Naive thymus-derived CD4-positive, alpha-beta T cell (primary cell): ENCODE results near the gene FHL2. TPM values are rescaled to one million over a fixed set of nuclear protein-coding genes. Genes with fewer than 3 reads are reported as not detected.
A peak's percentile ranks its signal among the peaks of the same experiment; 100 is the strongest.

Experiments used
- ATAC-seq: fragments of 150-1000 bp; cut with Tn5 transposase; 2 replicates; pipeline ENCODE4 v1.10.0; 2021; ENCODE audit warnings: mild to moderate bottlenecking, moderate library complexity
- CTCF ChIA-PET: fragments of 350-600 bp; sonication (Branson Sonifier 250); formaldehyde crosslinking; loops from one replicate; lab custom pipeline; 2021; ENCODE audit warnings: antibody characterized with exemption; lab: Charles Lee
- POLR2A ChIA-PET: fragments of 350-600 bp; sonication (Branson Sonifier 250); formaldehyde crosslinking; loops from one replicate; lab custom pipeline; 2021; ENCODE audit warnings: antibody characterized with exemption, inconsistent platforms; lab: Charles Lee
- DNase-seq, 9 donors: peaks; one replicate each; pipeline versions ENCODE4 v3.0.0 to v3.0.0-alpha.2; 2020 to 2022; ENCODE audit warnings: mixed read lengths in 1 of 9
- H3K27ac ChIP-seq: one replicate; pipeline ENCODE4 v1.7.0; 2013; ENCODE audit warnings: mild to moderate bottlenecking, low read depth, low read length, moderate library complexity
- H3K27me3 ChIP-seq, 2 donors: one replicate each; pipeline ENCODE4 v1.7.0; 2013; ENCODE audit warnings: low read length in 2 of 2, mild to moderate bottlenecking in 2 of 2, moderate library complexity in 2 of 2; ENCODE audit not compliant: control insufficient read depth in 2 of 2, insufficient read depth in 2 of 2
- H3K36me3 ChIP-seq, 3 experiments: 1 replicate in 2 of 3; 2 replicates in 1 of 3; pipeline ENCODE4 v1.7.0; 2013; ENCODE audit warnings: low read length in 3 of 3, mild to moderate bottlenecking in 3 of 3, moderate library complexity in 1 of 3; ENCODE audit not compliant: insufficient read depth in 3 of 3, control insufficient read depth in 2 of 3
- H3K4me1 ChIP-seq, 2 donors: one replicate each; pipeline ENCODE4 v1.7.0; 2013; ENCODE audit warnings: low read length in 2 of 2, mild to moderate bottlenecking in 2 of 2, moderate library complexity in 1 of 2; ENCODE audit not compliant: control insufficient read depth in 2 of 2, insufficient read depth in 2 of 2
- H3K4me3 ChIP-seq: 2 replicates; pipeline ENCODE4 v1.7.0; 2013; ENCODE audit warnings: mild to moderate bottlenecking, low read length
- H3K9me3 ChIP-seq, 3 experiments: 1 replicate in 2 of 3; 2 replicates in 1 of 3; pipeline ENCODE4 v1.7.0; 2013; ENCODE audit warnings: low read length in 3 of 3; ENCODE audit not compliant: control insufficient read depth in 2 of 3
- H3K27ac Mint-ChIP-seq, 9 donors: one replicate each; pipeline ENCODE4 v1.8.0; 2020 to 2022; ENCODE audit warnings: mixed read lengths in 9 of 9, mild to moderate bottlenecking in 8 of 9, moderate library complexity in 5 of 9, inconsistent platforms in 2 of 9
- H3K27me3 Mint-ChIP-seq, 5 donors: one replicate each; pipeline ENCODE4 v1.8.0; 2021 to 2022; ENCODE audit warnings: mixed read lengths in 5 of 5, mild to moderate bottlenecking in 1 of 5
- H3K36me3 Mint-ChIP-seq, 5 donors: one replicate each; pipeline ENCODE4 v1.8.0; 2020 to 2022; ENCODE audit warnings: mixed read lengths in 5 of 5, mild to moderate bottlenecking in 3 of 5, inconsistent platforms in 1 of 5
- H3K4me1 Mint-ChIP-seq, 7 donors: one replicate each; pipeline ENCODE4 v1.8.0; 2020 to 2022; ENCODE audit warnings: mixed read lengths in 7 of 7, mild to moderate bottlenecking in 3 of 7, inconsistent platforms in 1 of 7
- H3K4me3 Mint-ChIP-seq, 10 donors: one replicate each; pipeline ENCODE4 v1.8.0; 2020 to 2022; ENCODE audit warnings: mild to moderate bottlenecking in 10 of 10, mixed read lengths in 10 of 10, moderate library complexity in 6 of 10, inconsistent platforms in 2 of 10
- H3K9me3 Mint-ChIP-seq, 11 donors: one replicate each; pipeline ENCODE4 v1.8.0; 2020 to 2022; ENCODE audit warnings: mixed read lengths in 11 of 11, mild to moderate bottlenecking in 4 of 11, inconsistent platforms in 1 of 11, moderate library complexity in 1 of 11
- intact Hi-C, 2 donors: fragments of 100-400 bp; cut with micrococcal nuclease; formaldehyde crosslinking; loops; one replicate each; pipeline ENCODE4 v1.15.1; 2023
- polyA plus RNA-seq, 2 donors: library from polyadenylated mRNA; unstranded; fragments of 300-500 nt; fragmentation: Illumina TruSeq; gene quantifications; one replicate each; pipeline ENCODE4 v1.2.3, GENCODE V29; 2021
- total RNA-seq, 6 experiments: library from RNA in 5 of 6; stranded (reverse) in 5 of 6; gene quantifications; 1 replicate in 5 of 6; 2 replicates in 1 of 6; pipeline ENCODE4 v1.2.3 and lab custom pipeline; 2021 to 2026

Gene FHL2
- total and polyA plus RNA-seq, 7 experiments from 2014 or later, result 0.19 to 3.6 (median 0.67) TPM; not detected in 1

DNA sequence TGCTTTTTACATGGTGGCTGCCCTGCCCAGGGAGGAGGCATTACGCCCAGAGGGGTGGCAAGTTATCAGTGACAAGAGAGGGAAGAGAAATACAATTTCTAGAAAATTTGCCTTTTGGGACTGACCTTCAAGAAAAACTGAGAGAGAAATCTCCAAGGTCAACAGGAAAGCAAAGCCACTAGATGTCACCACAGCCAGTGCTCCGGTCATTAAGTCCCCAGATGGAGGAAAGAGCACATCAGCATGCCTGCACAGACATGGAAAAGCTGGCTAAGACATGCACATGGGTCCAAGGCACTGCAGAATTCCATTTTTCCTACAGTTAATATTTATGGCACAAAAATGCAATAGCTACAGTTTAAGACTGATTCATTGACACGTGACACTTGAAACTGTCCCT lies 21.0 kb downstream of the FHL2 start:
- Histone ChIP-seq H3K9me3 (no peaks in the 10 kb centered on the region), H3K27me3 (no peaks in the 10 kb centered on the region), H3K4me1 (peaks cover 0 to 13% of the 10 kb centered on the region in 2 donors), H3K36me3 (no peaks in the 10 kb centered on the region), H3K27ac (no peak overlapping the region), H3K4me3 (no peak overlapping the region)
- no peak for DNase-seq
- H3K9me3 Mint-ChIP-seq, result no peaks in the 10 kb centered on the region
- peaks cover 0 to 20% (median 6%) of the 10 kb centered on the region in 7 donors for H3K4me1 Mint-ChIP-seq
- intact Hi-C loops, result no loop called here
- H3K27me3 Mint-ChIP-seq, result peaks cover 0 to 1% (median 0%) of the 10 kb centered on the region in 5 donors
- peaks cover 0 to 7% (median 0%) of the 10 kb centered on the region in 5 donors for H3K36me3 Mint-ChIP-seq
- ChIA-PET POLR2A (no interaction called here), CTCF (interaction anchor here (1.0 kb wide), 1 partner anchor 143 kb away, joined by 4 read pairs; no protein-coding TSS in a partner anchor)
- no peak overlapping the region for H3K4me3 Mint-ChIP-seq
- no peak overlapping the region for H3K27ac Mint-ChIP-seq
- ATAC-seq, result no peak

GRCh38 chr2:105376789-105377240 lies 22.0 kb downstream of the FHL2 start:
- intact Hi-C loops, result no loop called here
- Mint-ChIP-seq H3K36me3 (peaks cover 0 to 7% (median 0%) of the 10 kb centered on the region in 5 donors), H3K4me3 (no peak overlapping the region), H3K27me3 (peaks cover 0 to 1% (median 0%) of the 10 kb centered on the region in 5 donors), H3K4me1 (peaks cover 0 to 20% (median 6%) of the 10 kb centered on the region in 7 donors), H3K27ac (no peak overlapping the region), H3K9me3 (no peaks in the 10 kb centered on the region)
- no peaks in the 10 kb centered on the region for H3K9me3 ChIP-seq
- no peaks in the 10 kb centered on the region for H3K27me3 ChIP-seq
- no peak for ATAC-seq
- H3K4me1 ChIP-seq, result peaks cover 0 to 13% of the 10 kb centered on the region in 2 donors
- POLR2A ChIA-PET, result no interaction called here
- no peak overlapping the region for H3K27ac ChIP-seq
- DNase-seq, result no peak
- CTCF ChIA-PET, result no interaction called here
- no peak overlapping the region for H3K4me3 ChIP-seq
- no peaks in the 10 kb centered on the region for H3K36me3 ChIP-seq

GRCh38 chr2:105376010-105376409 lies 22.8 kb downstream of the FHL2 start:
- no peak overlapping the region for H3K4me3 ChIP-seq
- H3K36me3 Mint-ChIP-seq, result peaks cover 0 to 7% (median 0%) of the 10 kb centered on the region in 5 donors
- H3K4me1 ChIP-seq, result peaks cover 0 to 13% of the 10 kb centered on the region in 2 donors
- no peak overlapping the region for H3K27ac Mint-ChIP-seq
- peaks cover 0 to 1% (median 0%) of the 10 kb centered on the region in 5 donors for H3K27me3 Mint-ChIP-seq
- no peak overlapping the region for H3K27ac ChIP-seq
- no peaks in the 10 kb centered on the region for H3K9me3 Mint-ChIP-seq
- CTCF ChIA-PET, result no interaction called here
- POLR2A ChIA-PET, result interaction anchor here (0.6 kb wide), 1 partner anchor 140 kb away, joined by 3 read pairs; no protein-coding TSS in a partner anchor
- H3K4me3 Mint-ChIP-seq, result no peak overlapping the region
- no peak for DNase-seq
- H3K36me3 ChIP-seq, result no peaks in the 10 kb centered on the region
- no peak for ATAC-seq
- peaks cover 0 to 18% (median 5%) of the 10 kb centered on the region in 7 donors for H3K4me1 Mint-ChIP-seq
- H3K27me3 ChIP-seq, result no peaks in the 10 kb centered on the region
- no peaks in the 10 kb centered on the region for H3K9me3 ChIP-seq
- intact Hi-C loops, result no loop called here

- intact Hi-C loops, result no loop called here
- CTCF ChIA-PET, result no interaction called here
- no peak overlapping the region for H3K4me3 Mint-ChIP-seq
- Histone ChIP-seq H3K9me3 (no peaks in the 10 kb centered on the region), H3K27ac (no peak overlapping the region), H3K4me3 (no peak overlapping the region), H3K4me1 (peaks cover 0 to 15% of the 10 kb centered on the region in 2 donors), H3K36me3 (no peaks in the 10 kb centered on the region), H3K27me3 (no peaks in the 10 kb centered on the region)
- peaks cover 0 to 7% (median 0%) of the 10 kb centered on the region in 5 donors for H3K36me3 Mint-ChIP-seq
- H3K27ac Mint-ChIP-seq, result no peak overlapping the region
- H3K4me1 Mint-ChIP-seq, result peaks cover 2 to 18% (median 6%) of the 10 kb centered on the region in 7 donors
- no peak for DNase-seq
- H3K27me3 Mint-ChIP-seq, result peaks cover 0 to 1% (median 0%) of the 10 kb centered on the region in 5 donors
- POLR2A ChIA-PET, result no interaction called here
- no peak for ATAC-seq
- H3K9me3 Mint-ChIP-seq, result no peaks in the 10 kb centered on the region
Measured at GRCh38 chr2:105375001-105375561, 23.8 kb downstream of the FHL2 start.

DNA sequence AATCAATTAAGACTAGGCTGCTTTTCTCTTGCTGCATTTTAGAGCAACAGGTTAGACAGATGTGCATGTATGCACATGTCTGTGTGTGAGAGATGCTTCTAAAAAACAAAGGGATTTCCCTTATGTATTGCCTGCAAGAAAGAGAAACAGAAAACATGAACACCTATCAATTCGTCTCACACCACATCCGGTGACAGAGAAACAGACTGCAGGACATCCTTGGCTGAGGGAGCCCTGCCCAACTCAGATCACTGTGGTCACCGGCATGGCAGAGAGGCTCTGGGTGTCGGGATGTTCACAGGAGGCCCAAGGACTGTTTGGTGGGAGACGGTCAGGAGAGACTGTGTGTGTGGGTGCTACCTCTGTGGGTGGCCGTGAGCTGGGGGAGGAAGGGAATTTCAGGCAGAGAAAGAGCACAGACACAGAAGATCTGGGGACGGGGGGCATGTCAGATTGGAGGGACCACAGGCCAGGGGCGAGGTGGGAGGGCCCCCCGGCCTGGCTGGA lies 24.9 kb downstream of the FHL2 start:
- Histone ChIP-seq H3K4me1 (peaks cover 0 to 16% of the 10 kb centered on the region in 2 donors), H3K27me3 (no peaks in the 10 kb centered on the region), H3K4me3 (no peak overlapping the region), H3K27ac (no peak overlapping the region), H3K9me3 (no peaks in the 10 kb centered on the region), H3K36me3 (no peaks in the 10 kb centered on the region)
- no peak for DNase-seq
- ChIA-PET CTCF (no interaction called here), POLR2A (no interaction called here)
- Mint-ChIP-seq H3K36me3 (peaks cover 0 to 7% (median 0%) of the 10 kb centered on the region in 5 donors), H3K9me3 (no peaks in the 10 kb centered on the region), H3K4me3 (peak overlapping the region in 1 of 10 donors; percentile 86), H3K27ac (peak overlapping the region in 4 of 9 donors; percentile 51 to 95 (median 61)), H3K4me1 (peaks cover 7 to 24% (median 11%) of the 10 kb centered on the region in 7 donors), H3K27me3 (peaks cover 0 to 4% (median 0%) of the 10 kb centered on the region in 5 donors)
- ATAC-seq, result peak; percentile 36
- intact Hi-C loops, result no loop called here

- ATAC-seq, result no peak
- H3K4me1 ChIP-seq, result peaks cover 0 to 16% of the 10 kb centered on the region in 2 donors
- Mint-ChIP-seq H3K9me3 (no peaks in the 10 kb centered on the region), H3K4me3 (peak overlapping the region in 1 of 10 donors; percentile 86), H3K36me3 (peaks cover 0 to 7% (median 0%) of the 10 kb centered on the region in 5 donors), H3K27me3 (peaks cover 0 to 4% (median 0%) of the 10 kb centered on the region in 5 donors), H3K4me1 (peaks cover 7 to 24% (median 11%) of the 10 kb centered on the region in 7 donors), H3K27ac (peak overlapping the region in 1 of 9 donors; percentile 95)
- POLR2A ChIA-PET, result interaction anchor here (0.5 kb wide), 1 partner anchor 1209 kb away, joined by 3 read pairs; no protein-coding TSS in a partner anchor
- H3K9me3 ChIP-seq, result no peaks in the 10 kb centered on the region
- no peak overlapping the region for H3K27ac ChIP-seq
- no peaks in the 10 kb centered on the region for H3K27me3 ChIP-seq
- no peaks in the 10 kb centered on the region for H3K36me3 ChIP-seq
- CTCF ChIA-PET, result no interaction called here
- DNase-seq, result no peak
- intact Hi-C loops, result no loop called here
- no peak overlapping the region for H3K4me3 ChIP-seq
Measured at GRCh38 chr2:105373344-105373781, 25.5 kb downstream of the FHL2 start.
